WTC11 (cell line): ENCODE data around the gene TNS3. TPM values are rescaled to one million over a fixed set of nuclear protein-coding genes. Genes with fewer than 3 reads are reported as not detected.

ENCODE experiments used
- ATAC-seq: fragments of 200-7000 bp; cut with Tn5 transposase; 2 replicates; pipeline ENCODE4 v1.10.0; 2021; ENCODE audit warnings: mild to moderate bottlenecking, moderate library complexity
- CTCF ChIA-PET: fragments of 300-600 bp; sonication (Branson Sonifier 250); formaldehyde crosslinking; loops from one replicate; lab custom pipeline; 2021; ENCODE audit warnings: antibody characterized with exemption; lab: Charles Lee
- POLR2A ChIA-PET: fragments of 350-600 bp; sonication (Branson Sonifier 250); formaldehyde crosslinking; loops from one replicate; lab custom pipeline; 2021; ENCODE audit warnings: antibody characterized with exemption; lab: Charles Lee
- DNase-seq: peaks from one replicate; pipeline ENCODE4 v3.0.0; 2021; ENCODE audit warnings: low spot score
- H3K27ac Mint-ChIP-seq: 2 replicates; pipeline ENCODE4 v1.8.0; 2021; ENCODE audit warnings: mixed read lengths
- H3K27me3 Mint-ChIP-seq: 2 replicates; pipeline ENCODE4 v1.8.0; 2021; ENCODE audit warnings: low read depth, mild to moderate bottlenecking, moderate library complexity, mixed read lengths
- H3K36me3 Mint-ChIP-seq: 2 replicates; pipeline ENCODE4 v1.8.0; 2021; ENCODE audit warnings: mixed read lengths
- H3K4me1 Mint-ChIP-seq: 2 replicates; pipeline ENCODE4 v1.8.0; 2022; ENCODE audit warnings: mixed read lengths
- H3K4me3 Mint-ChIP-seq: 2 replicates; pipeline ENCODE4 v1.8.0; 2021; ENCODE audit warnings: mild to moderate bottlenecking, moderate library complexity, mixed read lengths
- H3K9me3 Mint-ChIP-seq: 2 replicates; pipeline ENCODE4 v1.8.0; 2021; ENCODE audit warnings: mixed read lengths
- CTCF ChIP-seq: fragments of 200-600 bp; IDR thresholded peaks from 2 replicates; pipeline ENCODE4 v1.8.0; 2022; ENCODE audit warnings: antibody characterized with exemption
- E2F1 ChIP-seq: sonication (generic); formaldehyde crosslinking; IDR thresholded peaks from 2 replicates; pipeline ENCODE4 v1.8.0; 2022; ENCODE audit warnings: mild to moderate bottlenecking, missing genetic modification reagents
- ESRRA ChIP-seq: sonication (generic); formaldehyde crosslinking; IDR thresholded peaks from 2 replicates; pipeline ENCODE4 v1.8.1; 2022; ENCODE audit warnings: mild to moderate bottlenecking, missing genetic modification reagents, borderline replicate concordance
- MYBL2 ChIP-seq: sonication (generic); formaldehyde crosslinking; IDR thresholded peaks from 2 replicates; pipeline ENCODE4 v1.8.1; 2023; ENCODE audit warnings: mild to moderate bottlenecking, moderate library complexity, missing genetic modification reagents
- NFYB ChIP-seq: sonication (generic); formaldehyde crosslinking; conservative IDR thresholded peaks from 2 replicates; pipeline ENCODE4 v1.8.0; 2022; ENCODE audit warnings: low read depth, missing genetic modification reagents
- NR1H2 ChIP-seq: sonication (generic); formaldehyde crosslinking; IDR thresholded peaks from 2 replicates; pipeline ENCODE4 v1.9.0; 2021; ENCODE audit warnings: mild to moderate bottlenecking, moderate library complexity, missing genetic modification reagents
- RELA ChIP-seq: sonication (generic); formaldehyde crosslinking; IDR thresholded peaks from 2 replicates; pipeline ENCODE4 v1.8.1; 2022; ENCODE audit warnings: missing genetic modification reagents, mild to moderate bottlenecking, borderline replicate concordance
- SMAD3 ChIP-seq: sonication (generic); formaldehyde crosslinking; IDR thresholded peaks from 2 replicates; pipeline ENCODE4 v1.8.0; 2022; ENCODE audit warnings: missing genetic modification reagents, mild to moderate bottlenecking, borderline replicate concordance
- STAT6 ChIP-seq: sonication (generic); formaldehyde crosslinking; conservative IDR thresholded peaks from 2 replicates; pipeline ENCODE4 v1.8.1; 2023; ENCODE audit warnings: mild to moderate bottlenecking, low read depth, missing genetic modification reagents, moderate library complexity
- TEAD4 ChIP-seq: sonication (generic); formaldehyde crosslinking; IDR thresholded peaks from 2 replicates; pipeline ENCODE4 v1.8.0; 2022; ENCODE audit warnings: mild to moderate bottlenecking, missing genetic modification reagents
- USF2 ChIP-seq: sonication (generic); formaldehyde crosslinking; IDR thresholded peaks from 2 replicates; pipeline ENCODE4 v1.8.1; 2023; ENCODE audit warnings: mild to moderate bottlenecking, missing genetic modification reagents, moderate library complexity
- ZNF232 ChIP-seq: sonication (generic); formaldehyde crosslinking; IDR thresholded peaks from 2 replicates; pipeline ENCODE4 v1.8.0; 2022; ENCODE audit warnings: mild to moderate bottlenecking, missing genetic modification reagents
- ZNF281 ChIP-seq: sonication (generic); formaldehyde crosslinking; IDR thresholded peaks from 2 replicates; pipeline ENCODE4 v1.8.0; 2023; ENCODE audit warnings: mild to moderate bottlenecking, missing genetic modification reagents
- ZNF317 ChIP-seq: sonication (generic); formaldehyde crosslinking; IDR thresholded peaks from 2 replicates; pipeline ENCODE4 v1.8.1; 2023; ENCODE audit warnings: low read depth, mild to moderate bottlenecking, moderate library complexity, missing genetic modification reagents, borderline replicate concordance
- ZNF396 ChIP-seq: fragments of 250-450 bp; sonication (Bioruptor Pico); IDR thresholded peaks from 2 replicates; pipeline ENCODE4 v1.8.0; 2021; ENCODE audit warnings: mild to moderate bottlenecking, moderate library complexity, borderline replicate concordance
- ZNF671 ChIP-seq: fragments of 250-450 bp; sonication (Bioruptor Pico); IDR thresholded peaks from 2 replicates; pipeline ENCODE4 v1.8.0; 2021; ENCODE audit warnings: mild to moderate bottlenecking
- total RNA-seq: library from RNA; stranded (reverse); gene quantifications from 3 replicates; pipeline ENCODE4 v1.2.3, GENCODE V29; 2021
- TF ChIP-seq, protein P1 (sequence below): sonication (generic); formaldehyde crosslinking; IDR thresholded peaks from 2 replicates; pipeline ENCODE4 v1.8.0; 2022; ENCODE audit warnings: mild to moderate bottlenecking, missing genetic modification reagents
- TF ChIP-seq, protein P2 (sequence below): fragments of 250-450 bp; sonication (Bioruptor Pico); IDR thresholded peaks from 2 replicates; pipeline ENCODE4 v1.9.0; 2021; ENCODE audit warnings: mild to moderate bottlenecking
- TF ChIP-seq, protein P3 (sequence below): sonication (generic); formaldehyde crosslinking; IDR thresholded peaks from 2 replicates; pipeline ENCODE4 v1.8.1; 2022; ENCODE audit warnings: missing genetic modification reagents, borderline replicate concordance
- TF ChIP-seq, protein P4 (sequence below): fragments of 250-450 bp; sonication (Bioruptor Pico); IDR thresholded peaks from 2 replicates; pipeline ENCODE4 v1.8.0; 2021; ENCODE audit warnings: mild to moderate bottlenecking

TNS3 gene
- total RNA-seq, 1 experiment from 2014 or later: 37.7 TPM

- DNase-seq (no peak), ATAC-seq (no peak)
- ChIA-PET POLR2A (no interaction called here), CTCF (interaction anchor here (0.6 to 1.7 kb wide), 3 partner anchors 12 to 30 kb away, joined by 3 to 4 read pairs (median 4); partner anchors contain the start of gene TNS3)
- peaks cover 25% of the 10 kb centered on the region for H3K4me1 Mint-ChIP-seq
- H3K27me3 Mint-ChIP-seq: no peaks in the 10 kb centered on the region
- H3K27ac Mint-ChIP-seq: no peak overlapping the region
- no peak overlapping the region for H3K4me3 Mint-ChIP-seq
- H3K36me3 Mint-ChIP-seq: peaks cover 12% of the 10 kb centered on the region
- peaks cover 10% of the 10 kb centered on the region for H3K9me3 Mint-ChIP-seq
- TF ChIP-seq USF2 (CRISPR knock-in tag) (no peak), MYBL2 (CRISPR knock-in tag) (no peak), TEAD4 (no peak), ZNF317 (no peak), ZNF281 (CRISPR knock-in tag) (no peak), NFYB (no peak), CTCF (no peak), ESRRA (no peak)
- TF ChIP-seq, protein P1, sequence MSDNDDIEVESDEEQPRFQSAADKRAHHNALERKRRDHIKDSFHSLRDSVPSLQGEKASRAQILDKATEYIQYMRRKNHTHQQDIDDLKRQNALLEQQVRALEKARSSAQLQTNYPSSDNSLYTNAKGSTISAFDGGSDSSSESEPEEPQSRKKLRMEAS (CRISPR knock-in tag): no peak
- TF ChIP-seq, protein P2, sequence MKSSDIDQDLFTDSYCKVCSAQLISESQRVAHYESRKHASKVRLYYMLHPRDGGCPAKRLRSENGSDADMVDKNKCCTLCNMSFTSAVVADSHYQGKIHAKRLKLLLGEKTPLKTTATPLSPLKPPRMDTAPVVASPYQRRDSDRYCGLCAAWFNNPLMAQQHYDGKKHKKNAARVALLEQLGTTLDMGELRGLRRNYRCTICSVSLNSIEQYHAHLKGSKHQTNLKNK (CRISPR knock-in tag): no peak
- TF ChIP-seq, protein P3, sequence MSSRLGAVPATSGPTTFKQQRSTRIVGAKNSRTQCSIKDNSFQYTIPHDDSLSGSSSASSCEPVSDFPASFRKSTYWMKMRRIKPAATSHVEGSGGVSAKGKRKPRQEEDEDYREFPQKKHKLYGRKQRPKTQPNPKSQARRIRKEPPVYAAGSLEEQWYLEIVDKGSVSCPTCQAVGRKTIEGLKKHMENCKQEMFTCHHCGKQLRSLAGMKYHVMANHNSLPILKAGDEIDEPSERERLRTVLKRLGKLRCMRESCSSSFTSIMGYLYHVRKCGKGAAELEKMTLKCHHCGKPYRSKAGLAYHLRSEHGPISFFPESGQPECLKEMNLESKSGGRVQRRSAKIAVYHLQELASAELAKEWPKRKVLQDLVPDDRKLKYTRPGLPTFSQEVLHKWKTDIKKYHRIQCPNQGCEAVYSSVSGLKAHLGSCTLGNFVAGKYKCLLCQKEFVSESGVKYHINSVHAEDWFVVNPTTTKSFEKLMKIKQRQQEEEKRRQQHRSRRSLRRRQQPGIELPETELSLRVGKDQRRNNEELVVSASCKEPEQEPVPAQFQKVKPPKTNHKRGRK (CRISPR knock-in tag): no peak
- TF ChIP-seq, all 79 proteins: peak for 0
Observed at GRCh38 chr7:47551668-47552440, 30.1 kb downstream of the TNS3 start.

GRCh38 chr7:47550788-47551470, 31.0 kb downstream of the TNS3 start:
- H3K4me1 Mint-ChIP-seq: peaks cover 25% of the 10 kb centered on the region
- no peak for DNase-seq
- POLR2A ChIA-PET: no interaction called here
- peaks cover 12% of the 10 kb centered on the region for H3K36me3 Mint-ChIP-seq
- no peak overlapping the region for H3K27ac Mint-ChIP-seq
- H3K27me3 Mint-ChIP-seq: no peaks in the 10 kb centered on the region
- no peak for ATAC-seq
- peaks cover 10% of the 10 kb centered on the region for H3K9me3 Mint-ChIP-seq
- no peak overlapping the region for H3K4me3 Mint-ChIP-seq
- CTCF ChIA-PET: interaction anchor here (0.6 kb wide), 1 partner anchor 11 kb away, joined by 3 read pairs; no protein-coding TSS in a partner anchor
- TF ChIP-seq, protein P4, sequence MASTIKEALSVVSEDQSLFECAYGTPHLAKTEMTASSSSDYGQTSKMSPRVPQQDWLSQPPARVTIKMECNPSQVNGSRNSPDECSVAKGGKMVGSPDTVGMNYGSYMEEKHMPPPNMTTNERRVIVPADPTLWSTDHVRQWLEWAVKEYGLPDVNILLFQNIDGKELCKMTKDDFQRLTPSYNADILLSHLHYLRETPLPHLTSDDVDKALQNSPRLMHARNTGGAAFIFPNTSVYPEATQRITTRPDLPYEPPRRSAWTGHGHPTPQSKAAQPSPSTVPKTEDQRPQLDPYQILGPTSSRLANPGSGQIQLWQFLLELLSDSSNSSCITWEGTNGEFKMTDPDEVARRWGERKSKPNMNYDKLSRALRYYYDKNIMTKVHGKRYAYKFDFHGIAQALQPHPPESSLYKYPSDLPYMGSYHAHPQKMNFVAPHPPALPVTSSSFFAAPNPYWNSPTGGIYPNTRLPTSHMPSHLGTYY (CRISPR knock-in tag): no peak
- TF ChIP-seq RELA (CRISPR knock-in tag) (no peak), ZNF671 (CRISPR knock-in tag) (no peak), E2F1 (no peak), STAT6 (no peak), NR1H2 (no peak), ZNF232 (no peak), ZNF396 (CRISPR knock-in tag) (no peak), SMAD3 (CRISPR knock-in tag) (no peak)
